Lung (tissue), 12 donors: ENCODE data around the gene RNFT2. TPM values are rescaled to one million over a fixed set of nuclear protein-coding genes. Genes with fewer than 3 reads are reported as not detected.

Source experiments
- ATAC-seq: fragments of 200-7000 bp; cut with Tn5 transposase; one replicate; pipeline ENCODE4 v1.9.1; 2020; ENCODE audit warnings: moderate number of reproducible peaks; ENCODE audit not compliant: insufficient read depth, low FRiP score
- DNase-seq, 3 donors: peaks; one replicate each; pipeline ENCODE4 v3.0.0-alpha.2; 2013 to 2017
- H3K27ac ChIP-seq, 2 donors: one replicate each; pipeline ENCODE4 v1.5.1; 2013; ENCODE audit warnings: mild to moderate bottlenecking in 2 of 2, moderate library complexity in 2 of 2, control low read depth in 1 of 2, inconsistent platforms in 1 of 2, low read depth in 1 of 2, low read length in 1 of 2
- H3K27me3 ChIP-seq, 3 donors: one replicate each; pipeline ENCODE4 v1.5.1; 2013; ENCODE audit warnings: low read length in 2 of 3; ENCODE audit not compliant: control insufficient read depth in 3 of 3, insufficient read depth in 3 of 3
- H3K36me3 ChIP-seq, 4 donors: one replicate each; pipeline ENCODE4 v1.5.1; 2013; ENCODE audit warnings: low read length in 4 of 4, mild to moderate bottlenecking in 1 of 4, moderate library complexity in 1 of 4; ENCODE audit not compliant: control insufficient read depth in 4 of 4, insufficient read depth in 4 of 4
- H3K4me1 ChIP-seq, 5 donors: one replicate each; pipeline ENCODE4 v1.5.1; 2013; ENCODE audit warnings: low read length in 5 of 5, mild to moderate bottlenecking in 2 of 5, moderate library complexity in 1 of 5; ENCODE audit not compliant: control insufficient read depth in 5 of 5, insufficient read depth in 5 of 5
- H3K4me3 ChIP-seq: one replicate; pipeline ENCODE4 v1.5.1; 2013; ENCODE audit warnings: mild to moderate bottlenecking, control low read depth, moderate library complexity
- H3K9ac ChIP-seq, 2 donors: one replicate each; pipeline ENCODE4 v1.5.1; 2013; ENCODE audit warnings: low read length in 2 of 2, control low read depth in 1 of 2; ENCODE audit not compliant: insufficient read depth in 1 of 2
- H3K9me3 ChIP-seq, 4 donors: one replicate each; pipeline ENCODE4 v1.5.1; 2013; ENCODE audit warnings: low read length in 3 of 4, mild to moderate bottlenecking in 1 of 4, moderate library complexity in 1 of 4; ENCODE audit not compliant: control insufficient read depth in 4 of 4, insufficient read depth in 3 of 4
- CTCF ChIP-seq: IDR thresholded peaks from 2 replicates; pipeline ENCODE4 v1.5.1; 2012; ENCODE audit warnings: mild to moderate bottlenecking; ENCODE audit errors: control extremely low read depth, extremely low read depth
- WGBS, 2 donors: extraction: QIAGEN DNeasy Blood & Tissue Kit; methylation state at CpG; one replicate each; pipeline ENCODE4 v1.1.7; 2013; 5-methylcytosine and 5-hydroxymethylcytosine counted together
- polyA plus RNA-seq, 2 donors: library from polyadenylated mRNA; stranded (reverse); fragments of 200-250 nt; gene quantifications; one replicate each; pipeline ENCODE4 v1.2.1, GENCODE V29; 2013
- total RNA-seq, 2 donors: library from RNA; depleted of rRNA in 1 of 2; stranded (reverse); fragments of >200 nt in 1 of 2; gene quantifications; one replicate each; pipeline ENCODE4 v1.2.1, GENCODE V29; 2014 to 2021
- donor health status: control.
- donor health status: control.
- donor health status: Bipolar disorder and iron deficiency.
- donor health status: healthy.
- donor health status: DM: yes; HTN: yes; CAD: no.

Gene RNFT2
- total and polyA plus RNA-seq, 4 donors = 0.37 to 4.9 (median 2.2) TPM

- no peaks in the 10 kb centered on the region for H3K9me3 ChIP-seq
- TF ChIP-seq CTCF = no peak
- no peaks in the 10 kb centered on the region for H3K36me3 ChIP-seq
- H3K9ac ChIP-seq = no peak overlapping the region
- DNase-seq (no peak), ATAC-seq (no peak)
- H3K27ac ChIP-seq = no peak overlapping the region
- H3K27me3 ChIP-seq = peaks cover 0 to 13% (median 10%) of the 10 kb centered on the region in 3 donors
- 29 to 44% methylated on average over 3 of the region's 3 CpGs for WGBS, 2 donors
- H3K4me1 ChIP-seq = peaks cover 0 to 28% (median 5%) of the 10 kb centered on the region in 5 donors
- H3K4me3 ChIP-seq = no peak overlapping the region
These were observed 45.5 kb upstream of the RNFT2 start for GRCh38 chr12:116692605-116693004.

GRCh38 chr12:116693286-116694227 is 44.6 kb upstream of the RNFT2 start:
- H3K27me3 ChIP-seq = peaks cover 0 to 13% (median 10%) of the 10 kb centered on the region in 3 donors
- no peak for TF ChIP-seq CTCF
- H3K36me3 ChIP-seq = no peaks in the 10 kb centered on the region
- peaks cover 3 to 38% (median 5%) of the 10 kb centered on the region in 5 donors for H3K4me1 ChIP-seq
- no peak overlapping the region for H3K27ac ChIP-seq
- peak overlapping the region in 1 of 2 donors; percentile 46 for H3K9ac ChIP-seq
- H3K9me3 ChIP-seq = no peaks in the 10 kb centered on the region
- DNase-seq (peak; percentile 17 to 53 (median 45)), ATAC-seq (no peak)
- WGBS, 2 donors = 20 to 30% methylated on average over 34 of the region's 34 CpGs
- no peak overlapping the region for H3K4me3 ChIP-seq

- WGBS, 2 donors = 71 to 75% methylated on average over 22 of the region's 22 CpGs
- Histone ChIP-seq H3K36me3 (no peaks in the 10 kb centered on the region), H3K9ac (no peak overlapping the region), H3K27me3 (peaks cover 0 to 13% (median 10%) of the 10 kb centered on the region in 3 donors), H3K27ac (no peak overlapping the region), H3K9me3 (no peaks in the 10 kb centered on the region), H3K4me1 (peaks cover 3 to 48% (median 9%) of the 10 kb centered on the region in 5 donors), H3K4me3 (no peak overlapping the region)
- TF ChIP-seq CTCF = no peak
- DNase-seq (no peak), ATAC-seq (no peak)
These were observed 43.3 kb upstream of the RNFT2 start for GRCh38 chr12:116694653-116695463.
